Measurements from ENCODE around the gene ZBP1.

- TF ChIP-seq CTCF (IDR thresholded peaks at IDR 0.05) (no peak), POLR2A (IDR thresholded peaks at IDR 0.05) (no peak)
Observed at GRCh38 chr20:57613481-57613921, 6.7 kb downstream of the ZBP1 start.

Data from testis (tissue), 2 donors.